Measurements from ENCODE around the gene GHDC.

DNA sequence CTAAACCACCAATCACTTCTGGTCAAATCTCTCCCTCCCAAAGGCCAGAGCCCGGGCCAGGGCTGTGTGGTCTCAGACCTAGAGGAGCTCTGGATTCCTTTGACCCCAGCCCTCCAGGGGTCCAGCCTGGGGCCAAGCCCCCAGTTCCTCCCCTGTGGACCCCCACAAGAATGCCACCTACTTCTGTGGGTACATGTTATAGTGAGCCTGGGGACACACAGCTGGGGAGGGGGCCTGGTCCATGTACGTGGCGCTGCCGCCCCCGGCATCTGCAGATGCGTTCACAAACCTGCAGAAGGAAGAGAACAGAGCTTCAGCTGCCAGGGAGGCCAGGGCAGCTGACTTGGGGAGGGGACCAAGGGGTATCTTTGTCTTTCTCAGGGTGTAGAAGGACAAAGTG lies 7.9 kb upstream of the GHDC start:
- TF ChIP-seq, protein P1, sequence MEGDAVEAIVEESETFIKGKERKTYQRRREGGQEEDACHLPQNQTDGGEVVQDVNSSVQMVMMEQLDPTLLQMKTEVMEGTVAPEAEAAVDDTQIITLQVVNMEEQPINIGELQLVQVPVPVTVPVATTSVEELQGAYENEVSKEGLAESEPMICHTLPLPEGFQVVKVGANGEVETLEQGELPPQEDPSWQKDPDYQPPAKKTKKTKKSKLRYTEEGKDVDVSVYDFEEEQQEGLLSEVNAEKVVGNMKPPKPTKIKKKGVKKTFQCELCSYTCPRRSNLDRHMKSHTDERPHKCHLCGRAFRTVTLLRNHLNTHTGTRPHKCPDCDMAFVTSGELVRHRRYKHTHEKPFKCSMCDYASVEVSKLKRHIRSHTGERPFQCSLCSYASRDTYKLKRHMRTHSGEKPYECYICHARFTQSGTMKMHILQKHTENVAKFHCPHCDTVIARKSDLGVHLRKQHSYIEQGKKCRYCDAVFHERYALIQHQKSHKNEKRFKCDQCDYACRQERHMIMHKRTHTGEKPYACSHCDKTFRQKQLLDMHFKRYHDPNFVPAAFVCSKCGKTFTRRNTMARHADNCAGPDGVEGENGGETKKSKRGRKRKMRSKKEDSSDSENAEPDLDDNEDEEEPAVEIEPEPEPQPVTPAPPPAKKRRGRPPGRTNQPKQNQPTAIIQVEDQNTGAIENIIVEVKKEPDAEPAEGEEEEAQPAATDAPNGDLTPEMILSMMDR (IDR thresholded peaks at IDR 0.05 in 8 of 11, conservative IDR thresholded peaks at IDR 0.05 in 3 of 11), result no peak
- TF ChIP-seq POLR2A (IDR thresholded peaks at IDR 0.05), result no peak
- TF ChIP-seq POLR2AphosphoS5 (IDR thresholded peaks at IDR 0.05), result peak in 1 of 3 donors; percentile 13
